ENCODE measurements around the gene CEP63. TPM values are rescaled to one million over a fixed set of nuclear protein-coding genes. Genes with fewer than 3 reads are reported as not detected.
A peak's percentile ranks its signal among the peaks of the same experiment; 100 is the strongest.

Gene CEP63
- total RNA-seq, 1 donor from 2014 or later, result 26.3 TPM

DNA sequence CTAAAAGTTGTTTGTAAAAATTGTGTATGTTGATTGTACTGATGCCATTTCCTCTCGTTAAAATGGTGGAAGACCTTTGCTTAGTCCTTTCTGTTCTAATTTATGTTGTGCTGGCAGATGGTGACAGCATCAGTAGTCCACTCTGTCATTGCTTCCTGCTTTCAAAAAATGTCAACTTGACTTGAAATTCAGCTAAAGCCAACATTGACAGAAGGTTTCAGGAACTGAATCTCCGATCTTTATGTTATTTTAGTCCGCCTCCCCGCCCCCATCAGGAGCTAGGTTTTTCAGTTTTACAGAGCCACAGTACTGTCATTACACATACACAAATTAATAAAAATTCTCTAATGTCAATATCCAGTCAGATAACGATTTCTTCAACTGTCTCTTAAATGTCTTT is 1.5 kb downstream of the CEP63 start:
- peak overlapping the region; percentile 97 for H3K27ac Mint-ChIP-seq (ENCODE audit: unreplicated experiment)
- H3K27me3 Mint-ChIP-seq (ENCODE audit: unreplicated experiment), result no peaks in the 10 kb centered on the region
- TF ChIP-seq, protein P1, sequence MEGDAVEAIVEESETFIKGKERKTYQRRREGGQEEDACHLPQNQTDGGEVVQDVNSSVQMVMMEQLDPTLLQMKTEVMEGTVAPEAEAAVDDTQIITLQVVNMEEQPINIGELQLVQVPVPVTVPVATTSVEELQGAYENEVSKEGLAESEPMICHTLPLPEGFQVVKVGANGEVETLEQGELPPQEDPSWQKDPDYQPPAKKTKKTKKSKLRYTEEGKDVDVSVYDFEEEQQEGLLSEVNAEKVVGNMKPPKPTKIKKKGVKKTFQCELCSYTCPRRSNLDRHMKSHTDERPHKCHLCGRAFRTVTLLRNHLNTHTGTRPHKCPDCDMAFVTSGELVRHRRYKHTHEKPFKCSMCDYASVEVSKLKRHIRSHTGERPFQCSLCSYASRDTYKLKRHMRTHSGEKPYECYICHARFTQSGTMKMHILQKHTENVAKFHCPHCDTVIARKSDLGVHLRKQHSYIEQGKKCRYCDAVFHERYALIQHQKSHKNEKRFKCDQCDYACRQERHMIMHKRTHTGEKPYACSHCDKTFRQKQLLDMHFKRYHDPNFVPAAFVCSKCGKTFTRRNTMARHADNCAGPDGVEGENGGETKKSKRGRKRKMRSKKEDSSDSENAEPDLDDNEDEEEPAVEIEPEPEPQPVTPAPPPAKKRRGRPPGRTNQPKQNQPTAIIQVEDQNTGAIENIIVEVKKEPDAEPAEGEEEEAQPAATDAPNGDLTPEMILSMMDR (IDR thresholded peaks at IDR 0.05), result no peak
- H3K36me3 Mint-ChIP-seq (ENCODE audit: unreplicated experiment), result peaks cover 4% of the 10 kb centered on the region
- H3K9me3 Mint-ChIP-seq (ENCODE audit: unreplicated experiment), result peaks cover 3% of the 10 kb centered on the region
- H3K4me1 Mint-ChIP-seq (ENCODE audit: unreplicated experiment), result peaks cover 44% of the 10 kb centered on the region
- DNase-seq (ENCODE audit: extremely low spot score, unreplicated experiment), result no peak
- H3K4me3 Mint-ChIP-seq (ENCODE audit: unreplicated experiment), result peak overlapping the region; percentile 91

DNA sequence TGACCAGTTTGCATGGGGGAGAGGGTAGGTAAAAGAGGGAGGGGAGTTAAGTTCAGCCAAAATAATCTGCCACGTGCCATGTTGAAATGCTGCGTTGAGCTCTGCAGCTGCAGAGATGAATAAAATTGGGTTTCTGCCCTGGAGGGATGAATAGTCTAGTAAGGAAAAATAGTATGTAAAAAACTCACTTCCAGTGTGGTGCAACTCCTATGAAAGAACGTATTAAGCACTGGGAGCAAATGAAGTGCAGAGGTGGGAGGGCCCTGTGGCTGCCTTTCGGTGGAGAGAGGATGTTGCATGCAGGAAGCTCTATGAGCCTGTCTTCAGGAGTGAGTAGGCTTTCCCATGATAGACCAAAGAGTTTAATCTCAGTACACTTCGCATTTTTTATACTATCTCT is 8.6 kb downstream of the CEP63 start:
- no peaks in the 10 kb centered on the region for H3K27me3 Mint-ChIP-seq (ENCODE audit: unreplicated experiment)
- TF ChIP-seq, protein P1 (IDR thresholded peaks at IDR 0.05), result no peak
- H3K36me3 Mint-ChIP-seq (ENCODE audit: unreplicated experiment), result peaks cover 33% of the 10 kb centered on the region
- H3K27ac Mint-ChIP-seq (ENCODE audit: unreplicated experiment), result peak overlapping the region; percentile 23
- H3K4me1 Mint-ChIP-seq (ENCODE audit: unreplicated experiment), result peaks cover 9% of the 10 kb centered on the region
- no peak for DNase-seq (ENCODE audit: extremely low spot score, unreplicated experiment)
- peaks cover 11% of the 10 kb centered on the region for H3K9me3 Mint-ChIP-seq (ENCODE audit: unreplicated experiment)
- H3K4me3 Mint-ChIP-seq (ENCODE audit: unreplicated experiment), result no peak overlapping the region

DNA sequence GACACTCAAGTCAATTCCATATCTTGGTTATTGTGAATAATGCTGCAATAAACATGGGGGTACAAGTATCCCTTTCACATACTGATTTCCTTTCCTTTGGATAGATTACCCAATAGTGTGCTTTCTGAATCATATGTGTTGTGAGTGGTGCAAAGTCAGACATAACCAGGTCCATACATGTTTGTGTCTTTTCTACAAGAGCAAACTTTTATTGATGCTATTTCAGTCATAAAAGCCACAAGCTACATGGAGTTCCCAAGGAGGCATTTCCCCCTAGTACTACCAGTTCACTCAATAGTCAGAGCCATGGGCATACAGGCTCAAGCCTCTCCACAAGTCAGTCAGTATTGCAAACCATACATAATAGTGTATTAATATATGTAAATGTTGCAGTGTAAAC is 10.1 kb downstream of the CEP63 start:
- Mint-ChIP-seq H3K27ac (ENCODE audit: unreplicated experiment) (no peak overlapping the region), H3K36me3 (ENCODE audit: unreplicated experiment) (peaks cover 38% of the 10 kb centered on the region), H3K4me3 (ENCODE audit: unreplicated experiment) (no peak overlapping the region)

DNA sequence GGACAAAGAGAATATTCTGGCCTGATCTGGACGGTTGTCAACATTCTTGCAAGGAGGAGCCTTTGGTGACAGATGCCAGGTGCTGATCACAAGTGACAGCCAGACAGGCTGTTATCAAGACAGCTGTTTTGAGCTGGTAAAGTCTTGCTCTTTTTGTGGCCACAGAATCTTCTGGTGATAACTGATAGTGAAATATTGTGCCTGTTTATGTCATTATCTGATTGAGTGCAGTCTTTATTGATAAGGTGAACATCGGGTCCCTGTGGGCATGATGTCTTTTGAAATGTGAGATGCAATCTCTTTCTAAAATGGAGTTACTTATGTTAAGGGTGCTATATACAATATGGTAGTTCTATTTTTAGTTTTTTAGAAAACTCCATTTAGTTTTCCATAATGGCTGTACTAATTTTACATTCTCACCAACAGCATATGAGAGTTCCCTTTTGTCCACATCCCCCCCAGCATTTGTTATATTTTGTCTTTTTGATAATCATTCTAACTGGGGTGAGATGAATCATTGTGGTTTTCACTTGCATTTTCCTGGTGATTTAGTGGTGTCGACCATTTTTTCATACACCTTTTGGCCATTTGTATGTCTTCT is 10.7 kb downstream of the CEP63 start:
- peaks cover 12% of the 10 kb centered on the region for H3K4me1 Mint-ChIP-seq (ENCODE audit: unreplicated experiment)
- H3K27me3 Mint-ChIP-seq (ENCODE audit: unreplicated experiment), result no peaks in the 10 kb centered on the region
- no peak overlapping the region for H3K27ac Mint-ChIP-seq (ENCODE audit: unreplicated experiment)
- H3K4me3 Mint-ChIP-seq (ENCODE audit: unreplicated experiment), result no peak overlapping the region
- DNase-seq (ENCODE audit: extremely low spot score, unreplicated experiment), result no peak
- TF ChIP-seq, protein P1 (IDR thresholded peaks at IDR 0.05), result no peak
- peaks cover 43% of the 10 kb centered on the region for H3K36me3 Mint-ChIP-seq (ENCODE audit: unreplicated experiment)
- peaks cover 19% of the 10 kb centered on the region for H3K9me3 Mint-ChIP-seq (ENCODE audit: unreplicated experiment)

More for the DNA sequence above, 10.1 kb downstream of the CEP63 start:
- Mint-ChIP-seq H3K9me3 (ENCODE audit: unreplicated experiment) (peaks cover 13% of the 10 kb centered on the region), H3K27me3 (ENCODE audit: unreplicated experiment) (no peaks in the 10 kb centered on the region), H3K4me1 (ENCODE audit: unreplicated experiment) (peaks cover 12% of the 10 kb centered on the region)
- no peak for DNase-seq (ENCODE audit: extremely low spot score, unreplicated experiment)
- TF ChIP-seq, protein P1 (IDR thresholded peaks at IDR 0.05), result no peak

DNA sequence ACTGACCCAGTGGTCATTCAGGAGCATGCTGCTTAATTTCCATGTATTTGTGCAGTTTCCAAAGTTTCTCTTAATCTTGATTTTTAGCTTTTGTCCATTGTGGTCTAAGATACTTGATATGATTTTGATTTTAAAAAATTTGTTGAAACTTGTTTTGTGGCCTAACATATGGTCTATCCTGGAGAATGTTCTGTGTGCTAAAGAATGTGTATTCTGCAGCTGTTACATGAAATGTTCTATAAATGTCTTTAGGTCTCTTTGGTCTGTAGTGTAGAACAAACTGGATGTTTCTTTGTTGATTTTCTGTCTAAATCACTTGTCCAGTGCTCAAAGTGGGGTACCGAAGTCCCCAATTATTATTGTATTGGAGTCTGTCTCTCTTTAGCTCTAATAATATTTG is 17.4 kb downstream of the CEP63 start:
- DNase-seq (ENCODE audit: extremely low spot score, unreplicated experiment), result no peak
- Mint-ChIP-seq H3K9me3 (ENCODE audit: unreplicated experiment) (peaks cover 50% of the 10 kb centered on the region), H3K27me3 (ENCODE audit: unreplicated experiment) (no peaks in the 10 kb centered on the region), H3K27ac (ENCODE audit: unreplicated experiment) (no peak overlapping the region), H3K4me3 (ENCODE audit: unreplicated experiment) (no peak overlapping the region), H3K4me1 (ENCODE audit: unreplicated experiment) (peaks cover 16% of the 10 kb centered on the region), H3K36me3 (ENCODE audit: unreplicated experiment) (peaks cover 58% of the 10 kb centered on the region)
- TF ChIP-seq, protein P1 (IDR thresholded peaks at IDR 0.05), result no peak

Measured in osteocyte (in vitro differentiated cells).